Stimulated activated CD4-positive, alpha-beta T cell treated with anti-CD3 and anti-CD28 coated beads, Interleukin-2, amount 100 ng/mL, for 4 hours (primary cell): ENCODE results near the gene TAF11L9.
"Not testable (repeated sequence)": the region's sequence is repeated elsewhere in the genome, so short reads cannot be mapped to it uniquely, and the experiment has no call there.

Source experiments
- DNase-seq: peaks from one replicate; pipeline ENCODE4 v3.0.0-alpha.2; 2020; ENCODE audit warnings: low read depth

Gene TAF11L9

DNA sequence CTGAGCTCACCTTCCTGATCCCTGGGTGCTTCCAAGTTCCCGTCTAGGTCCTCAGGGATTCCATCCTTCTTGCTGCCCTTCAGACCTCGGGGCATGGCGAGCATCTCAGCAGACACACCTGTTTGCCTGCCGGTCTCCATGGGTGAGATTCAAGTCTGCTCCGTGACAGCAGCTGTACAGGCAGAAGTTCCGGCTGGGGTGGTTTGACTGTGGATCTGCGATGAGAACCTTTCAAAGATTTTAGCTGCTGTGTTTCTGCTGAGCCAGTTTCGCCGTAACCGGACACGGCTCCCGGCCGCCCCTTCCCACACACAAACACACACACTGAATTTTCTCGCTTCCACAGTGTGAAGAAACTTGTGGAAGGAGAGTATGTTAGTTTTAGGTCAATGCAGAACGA is at the start of gene TAF11L9:
TAF11L9 (minus strand) TSS at position 140 of the 400 bp plus-strand sequence.
- not testable (repeated sequence) for DNase-seq

DNA sequence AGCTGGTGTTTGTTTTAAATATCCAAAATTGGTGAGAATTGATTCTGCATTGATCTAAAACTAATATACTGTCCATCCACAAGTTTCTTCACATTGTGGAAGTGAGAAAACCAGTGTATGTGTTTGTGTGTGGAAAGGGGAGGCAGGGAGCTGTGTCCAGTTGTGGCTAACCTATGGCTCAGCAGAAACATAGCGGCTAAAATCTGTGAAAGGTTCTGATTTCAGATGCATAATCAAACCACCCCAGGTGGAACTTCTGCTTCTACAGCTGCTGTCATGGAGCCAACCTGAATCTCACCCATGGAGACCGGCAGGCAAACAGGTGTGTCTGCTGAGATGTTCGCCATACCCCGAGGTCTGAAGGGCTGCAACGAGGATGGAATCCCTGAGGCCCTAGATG is 40.0 kb upstream of the TAF11L9 start, which contains the start of gene TAF11L14:
TAF11L14 (plus strand) TSS at position 301 of the 400 bp plus-strand sequence.
- no peak for DNase-seq

DNA sequence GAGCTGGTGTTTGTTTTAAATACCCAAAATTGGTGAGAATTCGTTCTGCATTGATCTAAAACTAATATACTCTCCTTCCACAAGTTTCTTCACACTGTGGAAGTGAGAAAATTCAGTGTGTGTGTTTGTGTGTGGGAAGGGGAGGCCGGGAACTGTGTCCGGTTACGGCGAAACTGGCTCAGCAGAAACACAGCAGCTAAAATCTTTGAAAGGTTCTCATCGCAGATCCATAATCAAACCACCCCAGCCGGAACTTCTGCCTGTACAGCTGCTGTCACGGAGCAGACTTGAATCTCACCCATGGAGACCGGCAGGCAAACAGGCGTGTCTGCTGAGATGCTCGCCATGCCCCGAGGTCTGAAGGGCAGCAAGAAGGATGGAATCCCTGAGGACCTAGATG is 37.6 kb upstream of the TAF11L9 start, which contains the start of gene TAF11L13:
TAF11L13 (plus strand) TSS at position 301 of the 400 bp plus-strand sequence.
- not testable (repeated sequence) for DNase-seq

DNA sequence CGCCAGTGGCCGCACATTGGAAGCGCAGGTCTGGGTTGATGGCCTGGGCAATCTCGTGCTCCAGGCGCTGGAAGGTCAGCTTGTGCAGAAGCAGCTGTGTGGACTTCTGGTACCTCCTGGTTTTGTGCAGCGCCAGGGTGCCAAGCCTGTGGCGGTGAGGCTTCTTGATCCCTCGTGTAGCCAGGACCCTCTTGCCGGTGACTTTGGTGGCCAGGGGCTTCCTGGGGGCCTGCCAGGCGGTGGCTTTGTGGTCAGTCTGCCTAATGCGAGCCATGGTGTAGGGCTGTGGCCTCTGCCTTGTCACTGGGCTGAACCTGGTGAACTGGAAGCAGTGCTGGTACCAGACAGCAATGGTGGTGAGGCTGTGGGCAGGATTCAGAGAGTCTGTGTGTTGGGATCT is 31.5 kb upstream of the TAF11L9 start:
- DNase-seq, result no peak

DNA sequence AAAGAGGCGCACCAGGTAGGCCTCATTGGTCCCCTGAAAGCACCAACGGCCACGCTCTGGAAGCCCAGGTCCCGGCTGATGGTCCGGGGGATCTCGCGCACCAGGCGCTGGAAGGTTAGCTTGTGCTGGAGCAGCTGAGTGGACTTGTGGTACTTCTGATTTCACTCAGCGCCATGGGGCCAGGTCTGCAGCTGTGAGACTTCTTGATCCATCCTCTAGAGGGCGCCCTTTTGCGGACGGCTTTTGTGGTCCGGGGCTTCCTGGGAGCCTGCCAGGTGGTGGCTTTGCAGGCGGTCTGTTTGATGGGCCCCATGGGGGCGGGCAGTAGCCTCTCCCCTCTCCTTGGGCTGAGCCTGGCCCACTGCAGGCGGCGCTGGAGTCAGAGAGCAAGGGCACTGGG is 26.4 kb upstream of the TAF11L9 start:
- DNase-seq, result no peak

DNA sequence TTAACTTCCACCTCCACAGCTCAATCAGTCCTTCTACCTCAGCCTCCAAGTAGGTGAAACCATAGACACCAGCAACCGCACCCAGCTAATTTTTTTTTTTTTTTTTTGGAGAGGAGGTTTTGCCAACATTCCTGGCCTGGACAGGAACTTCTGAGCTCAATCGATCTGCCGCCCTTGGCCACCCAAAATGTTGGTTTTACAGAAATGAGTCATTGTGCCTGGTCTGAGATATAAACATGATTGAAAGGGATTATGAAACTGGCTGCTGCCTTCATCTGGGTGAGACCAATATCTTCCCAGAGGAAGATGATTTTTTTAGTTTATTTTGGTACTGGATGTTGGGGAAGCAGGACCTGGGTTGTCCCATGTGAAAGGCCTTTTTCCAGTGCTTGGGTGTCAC is 25.2 kb upstream of the TAF11L9 start:
- DNase-seq, result no peak

DNA sequence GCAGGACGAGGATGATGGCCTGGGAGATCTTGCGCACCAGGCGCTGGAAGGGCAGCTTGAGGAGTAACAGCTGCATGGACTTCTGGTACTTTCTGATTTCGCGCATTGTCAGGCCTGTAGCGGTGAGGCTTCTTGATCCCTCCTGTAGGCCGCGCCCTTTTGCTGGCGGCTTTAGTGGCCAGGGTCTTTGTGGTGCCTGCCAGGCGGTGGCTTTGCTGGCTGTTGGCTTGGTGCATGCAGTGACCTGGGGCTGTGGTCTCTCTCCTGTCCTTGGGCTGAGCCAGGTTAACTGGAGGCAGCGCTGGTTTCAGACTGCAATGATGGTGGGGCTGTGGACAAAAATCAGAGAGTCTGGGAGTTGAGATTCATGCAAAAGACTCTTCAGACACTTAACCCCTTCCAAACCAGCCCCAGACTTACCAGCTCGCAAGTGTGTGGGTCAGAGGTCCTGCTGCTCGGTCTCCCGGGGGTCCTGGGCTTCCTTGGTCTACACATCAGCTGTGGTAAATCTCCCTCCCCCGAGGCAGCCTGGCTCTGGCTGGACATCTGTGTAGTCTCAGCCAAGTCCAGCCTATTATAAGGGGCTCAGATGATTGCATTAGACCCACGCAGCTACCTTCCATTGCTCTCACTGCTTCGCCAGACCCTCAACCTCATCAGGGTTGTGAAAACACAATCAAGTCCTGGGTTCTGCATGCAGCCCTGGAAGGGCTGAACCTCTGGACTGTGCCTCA is 20.8 kb upstream of the TAF11L9 start:
- DNase-seq, result no peak

DNA sequence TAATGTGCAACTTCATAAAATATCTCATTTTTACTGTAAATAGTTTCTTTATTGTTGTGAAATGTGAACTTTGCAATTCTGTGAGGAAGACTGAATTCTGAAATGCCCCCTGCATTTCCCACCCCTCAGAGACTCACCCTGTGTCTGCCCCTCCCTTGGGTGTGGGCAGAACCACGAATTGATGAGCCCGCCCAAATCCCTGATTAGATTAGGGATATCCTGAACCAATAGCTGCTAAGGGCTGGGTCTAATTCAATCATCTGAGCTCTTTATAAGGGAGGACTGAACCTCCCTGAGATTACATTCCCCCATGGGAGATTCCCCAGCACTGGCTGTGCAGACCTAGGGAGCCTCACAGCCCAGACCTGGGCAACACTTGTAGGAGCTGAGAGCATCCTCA is 15.9 kb upstream of the TAF11L9 start, which contains the start of gene TAF11L12:
TAF11L12 (plus strand) TSS at position 301 of the 400 bp plus-strand sequence.
- not testable (repeated sequence) for DNase-seq

DNA sequence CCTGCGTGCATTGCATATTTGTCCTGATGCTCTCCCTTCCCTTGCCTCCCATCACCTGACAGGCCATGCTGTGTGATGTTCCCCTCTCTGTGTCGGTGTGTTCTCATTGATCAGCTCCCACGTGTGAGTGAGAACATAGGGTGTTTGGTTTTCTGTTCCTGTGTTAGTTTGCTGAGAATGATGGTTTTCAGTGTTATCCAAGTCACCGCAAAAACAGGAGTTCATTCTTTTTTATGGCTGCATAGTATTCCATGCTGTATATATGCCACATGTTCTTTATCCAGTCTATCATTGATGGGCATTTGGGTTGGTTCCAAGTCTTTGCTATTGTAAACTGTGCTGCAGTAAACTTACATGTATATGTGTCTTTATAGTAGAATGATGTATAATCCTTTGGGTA is 13.3 kb upstream of the TAF11L9 start:
- DNase-seq, result not testable (repeated sequence)

DNA sequence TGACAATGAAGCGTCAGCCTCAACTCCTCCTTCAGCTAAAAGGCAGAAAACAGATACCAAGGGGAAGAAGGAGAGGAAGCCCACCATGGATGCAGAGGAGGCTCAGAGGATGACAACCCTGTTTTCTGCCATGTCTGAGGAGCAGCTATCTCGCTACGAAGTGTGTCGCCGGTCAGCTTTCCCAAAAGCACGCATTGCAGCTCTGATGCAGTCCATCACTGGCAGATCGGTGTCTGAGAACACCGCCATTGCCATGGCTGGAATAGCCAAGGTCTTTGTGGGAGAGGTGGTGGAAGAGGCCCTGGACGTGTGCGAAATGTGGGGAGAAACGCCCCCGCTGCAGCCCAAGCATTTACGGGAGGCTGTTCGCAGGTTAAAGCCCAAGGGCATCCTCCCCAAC is 10.8 kb upstream of the TAF11L9 start:
- DNase-seq, result no peak

DNA sequence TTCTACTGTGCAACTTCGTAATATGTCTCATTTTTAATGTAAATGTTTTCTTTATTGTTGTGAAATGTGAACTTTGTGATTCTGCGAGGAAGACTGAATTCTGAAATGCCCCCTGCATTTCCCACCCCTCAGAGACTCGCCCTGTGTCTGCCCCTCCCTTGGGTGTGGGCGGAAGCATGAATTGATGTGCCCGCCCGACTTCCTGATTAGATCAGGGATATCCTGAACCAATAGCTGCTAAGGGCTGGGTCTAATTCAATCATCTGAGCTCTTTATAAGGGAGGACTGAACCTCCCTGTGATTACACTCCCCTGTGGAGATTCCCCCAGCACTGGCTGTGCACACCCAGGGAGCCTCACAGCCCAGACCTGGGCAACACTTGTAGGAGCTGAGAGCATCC is 9.7 kb upstream of the TAF11L9 start, which contains the start of gene TAF11L11:
TAF11L11 (plus strand) TSS at position 304 of the 400 bp plus-strand sequence.
- not testable (repeated sequence) for DNase-seq

DNA sequence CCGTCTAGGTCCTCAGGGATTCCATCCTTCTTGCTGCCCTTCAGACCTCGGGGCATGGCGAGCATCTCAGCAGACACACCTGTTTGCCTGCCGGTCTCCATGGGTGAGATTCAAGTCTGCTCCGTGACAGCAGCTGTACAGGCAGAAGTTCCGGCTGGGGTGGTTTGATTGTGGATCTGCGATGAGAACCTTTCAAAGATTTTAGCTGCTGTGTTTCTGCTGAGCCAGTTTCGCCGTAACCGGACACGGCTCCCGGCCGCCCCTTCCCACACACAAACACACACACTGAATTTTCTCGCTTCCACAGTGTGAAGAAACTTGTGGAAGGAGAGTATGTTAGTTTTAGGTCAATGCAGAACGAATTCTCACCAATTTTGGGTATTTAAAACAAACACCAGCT is 3.5 kb upstream of the TAF11L9 start, which contains the start of gene TAF11L10:
TAF11L10 (minus strand) TSS at position 101 of the 400 bp plus-strand sequence.
- DNase-seq, result not testable (repeated sequence)

DNA sequence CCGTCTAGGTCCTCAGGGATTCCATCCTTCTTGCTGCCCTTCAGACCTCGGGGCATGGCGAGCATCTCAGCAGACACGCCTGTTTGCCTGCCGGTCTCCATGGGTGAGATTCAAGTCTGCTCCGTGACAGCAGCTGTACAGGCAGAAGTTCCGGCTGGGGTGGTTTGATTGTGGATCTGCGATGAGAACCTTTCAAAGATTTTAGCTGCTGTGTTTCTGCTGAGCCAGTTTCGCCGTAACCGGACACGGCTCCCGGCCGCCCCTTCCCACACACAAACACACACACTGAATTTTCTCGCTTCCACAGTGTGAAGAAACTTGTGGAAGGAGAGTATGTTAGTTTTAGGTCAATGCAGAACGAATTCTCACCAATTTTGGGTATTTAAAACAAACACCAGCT is 3.3 kb downstream of the TAF11L9 start, which contains the start of gene TAF11L8:
TAF11L8 (minus strand) TSS at position 101 of the 400 bp plus-strand sequence.
- DNase-seq, result not testable (repeated sequence)

DNA sequence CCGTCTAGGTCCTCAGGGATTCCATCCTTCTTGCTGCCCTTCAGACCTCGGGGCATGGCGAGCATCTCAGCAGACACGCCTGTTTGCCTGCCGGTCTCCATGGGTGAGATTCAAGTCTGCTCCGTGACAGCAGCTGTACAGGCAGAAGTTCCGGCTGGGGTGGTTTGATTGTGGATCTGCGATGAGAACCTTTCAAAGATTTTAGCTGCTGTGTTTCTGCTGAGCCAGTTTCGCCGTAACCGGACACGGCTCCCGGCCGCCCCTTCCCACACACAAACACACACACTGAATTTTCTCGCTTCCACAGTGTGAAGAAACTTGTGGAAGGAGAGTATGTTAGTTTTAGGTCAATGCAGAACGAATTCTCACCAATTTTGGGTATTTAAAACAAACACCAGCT is 8.5 kb downstream of the TAF11L9 start, which contains the start of gene TAF11L7:
TAF11L7 (minus strand) TSS at position 101 of the 400 bp plus-strand sequence.
- not testable (repeated sequence) for DNase-seq
